Activated naive CD4-positive, alpha-beta T cell treated with anti-CD3 and anti-CD28 coated beads for 36 hours (primary cell): ENCODE data around the gene KNDC1. TPM values are rescaled to one million over a fixed set of nuclear protein-coding genes. Genes with fewer than 3 reads are reported as not detected.

Experiments used
- CTCF ChIA-PET: fragments of 350-600 bp; sonication (Branson Sonifier 250); formaldehyde crosslinking; loops from one replicate; lab custom pipeline; 2021; ENCODE audit warnings: antibody characterized with exemption; lab: Charles Lee
- DNase-seq: peaks from one replicate; pipeline ENCODE4 v3.0.0-alpha.2; 2020
- H3K27ac Mint-ChIP-seq: one replicate; pipeline ENCODE4 v1.8.0; 2021; ENCODE audit warnings: mild to moderate bottlenecking, mixed read lengths
- H3K27me3 Mint-ChIP-seq: one replicate; pipeline ENCODE4 v1.8.0; 2021; ENCODE audit warnings: low read depth, mixed read lengths
- H3K36me3 Mint-ChIP-seq: one replicate; pipeline ENCODE4 v1.8.0; 2021; ENCODE audit warnings: low read depth, mixed read lengths
- H3K4me1 Mint-ChIP-seq: one replicate; pipeline ENCODE4 v1.8.0; 2021; ENCODE audit warnings: low read depth, mixed read lengths
- H3K4me3 Mint-ChIP-seq: one replicate; pipeline ENCODE4 v1.8.0; 2021; ENCODE audit warnings: mild to moderate bottlenecking, moderate library complexity, mixed read lengths
- H3K9me3 Mint-ChIP-seq: one replicate; pipeline ENCODE4 v1.8.0; 2021; ENCODE audit warnings: mixed read lengths
- intact Hi-C: fragments of 100-400 bp; cut with micrococcal nuclease; formaldehyde crosslinking; loops from one replicate; pipeline ENCODE4 v1.15.1; 2023
- total RNA-seq, 2 experiments: library from RNA; stranded (reverse); gene quantifications; one replicate each; pipeline ENCODE4 v1.2.3, GENCODE V29; 2021

Gene KNDC1
- total RNA-seq, 2 experiments from 2014 or later: not detected

GRCh38 chr10:133201948-133202725 is 42.1 kb downstream of the KNDC1 start:
- CTCF ChIA-PET: no interaction called here
- Mint-ChIP-seq H3K36me3 (no peaks in the 10 kb centered on the region), H3K9me3 (no peaks in the 10 kb centered on the region), H3K27ac (no peak overlapping the region), H3K4me3 (no peak overlapping the region), H3K4me1 (no peaks in the 10 kb centered on the region), H3K27me3 (no peaks in the 10 kb centered on the region)
- DNase-seq: no peak
- intact Hi-C loops: no loop called here

- CTCF ChIA-PET: no interaction called here
- Mint-ChIP-seq H3K9me3 (no peaks in the 10 kb centered on the region), H3K27ac (no peak overlapping the region), H3K4me1 (no peaks in the 10 kb centered on the region), H3K27me3 (no peaks in the 10 kb centered on the region), H3K4me3 (no peak overlapping the region), H3K36me3 (no peaks in the 10 kb centered on the region)
- DNase-seq: no peak
- intact Hi-C loops: no loop called here
Observed at GRCh38 chr10:133202778-133203651, 43.0 kb downstream of the KNDC1 start.

- Mint-ChIP-seq H3K4me1 (no peaks in the 10 kb centered on the region), H3K27ac (no peak overlapping the region), H3K9me3 (no peaks in the 10 kb centered on the region), H3K36me3 (no peaks in the 10 kb centered on the region), H3K4me3 (no peak overlapping the region), H3K27me3 (no peaks in the 10 kb centered on the region)
- CTCF ChIA-PET: interaction anchor here (0.5 kb wide), 1 partner anchor 108 kb away, joined by 4 read pairs; no protein-coding TSS in a partner anchor
- intact Hi-C loops: no loop called here
- no peak for DNase-seq
Observed at GRCh38 chr10:133203652-133204195, 43.7 kb downstream of the KNDC1 start.

- CTCF ChIA-PET: interaction anchor here (0.5 kb wide), 1 partner anchor 107 kb away, joined by 4 read pairs; no protein-coding TSS in a partner anchor
- H3K9me3 Mint-ChIP-seq: no peaks in the 10 kb centered on the region
- intact Hi-C loops: no loop called here
- H3K4me3 Mint-ChIP-seq: no peak overlapping the region
- no peaks in the 10 kb centered on the region for H3K4me1 Mint-ChIP-seq
- no peak for DNase-seq
- H3K27ac Mint-ChIP-seq: no peak overlapping the region
- no peaks in the 10 kb centered on the region for H3K27me3 Mint-ChIP-seq
- no peaks in the 10 kb centered on the region for H3K36me3 Mint-ChIP-seq
Observed at GRCh38 chr10:133204226-133205015, 44.4 kb downstream of the KNDC1 start.

GRCh38 chr10:133205146-133205545 is 45.1 kb downstream of the KNDC1 start:
- intact Hi-C loops: no loop called here
- Mint-ChIP-seq H3K27me3 (no peaks in the 10 kb centered on the region), H3K27ac (no peak overlapping the region), H3K9me3 (no peaks in the 10 kb centered on the region), H3K4me1 (no peaks in the 10 kb centered on the region), H3K4me3 (no peak overlapping the region), H3K36me3 (no peaks in the 10 kb centered on the region)
- CTCF ChIA-PET: no interaction called here
- DNase-seq: no peak

- DNase-seq: no peak
- Mint-ChIP-seq H3K27me3 (no peaks in the 10 kb centered on the region), H3K4me3 (no peak overlapping the region), H3K36me3 (no peaks in the 10 kb centered on the region), H3K9me3 (no peaks in the 10 kb centered on the region), H3K27ac (no peak overlapping the region), H3K4me1 (peaks cover 4% of the 10 kb centered on the region)
- intact Hi-C loops: no loop called here
- CTCF ChIA-PET: no interaction called here
Observed at GRCh38 chr10:133206356-133207040, 46.5 kb downstream of the KNDC1 start.

GRCh38 chr10:133207041-133207600 is 47.1 kb downstream of the KNDC1 start:
- no peak for DNase-seq
- Mint-ChIP-seq H3K4me3 (no peak overlapping the region), H3K4me1 (peaks cover 4% of the 10 kb centered on the region), H3K27ac (no peak overlapping the region), H3K36me3 (no peaks in the 10 kb centered on the region), H3K9me3 (no peaks in the 10 kb centered on the region), H3K27me3 (no peaks in the 10 kb centered on the region)
- intact Hi-C loops: no loop called here
- CTCF ChIA-PET: no interaction called here

- H3K27me3 Mint-ChIP-seq: no peaks in the 10 kb centered on the region
- no peak for DNase-seq
- H3K27ac Mint-ChIP-seq: no peak overlapping the region
- no peaks in the 10 kb centered on the region for H3K9me3 Mint-ChIP-seq
- intact Hi-C loops: no loop called here
- CTCF ChIA-PET: no interaction called here
- no peaks in the 10 kb centered on the region for H3K36me3 Mint-ChIP-seq
- H3K4me3 Mint-ChIP-seq: no peak overlapping the region
- peaks cover 4% of the 10 kb centered on the region for H3K4me1 Mint-ChIP-seq
Observed at GRCh38 chr10:133207627-133208026, 47.6 kb downstream of the KNDC1 start.

- Mint-ChIP-seq H3K27ac (no peak overlapping the region), H3K9me3 (no peaks in the 10 kb centered on the region), H3K4me3 (no peak overlapping the region), H3K36me3 (no peaks in the 10 kb centered on the region), H3K27me3 (no peaks in the 10 kb centered on the region), H3K4me1 (peaks cover 4% of the 10 kb centered on the region)
- intact Hi-C loops: no loop called here
- CTCF ChIA-PET: no interaction called here
- no peak for DNase-seq
Observed at GRCh38 chr10:133208466-133208865, 48.4 kb downstream of the KNDC1 start.

- CTCF ChIA-PET: no interaction called here
- no peak for DNase-seq
- no peak overlapping the region for H3K4me3 Mint-ChIP-seq
- intact Hi-C loops: no loop called here
- H3K27ac Mint-ChIP-seq: no peak overlapping the region
- no peaks in the 10 kb centered on the region for H3K36me3 Mint-ChIP-seq
- H3K4me1 Mint-ChIP-seq: peaks cover 4% of the 10 kb centered on the region
- H3K9me3 Mint-ChIP-seq: no peaks in the 10 kb centered on the region
- H3K27me3 Mint-ChIP-seq: no peaks in the 10 kb centered on the region
Observed at GRCh38 chr10:133209117-133209516, 49.1 kb downstream of the KNDC1 start.

- no peaks in the 10 kb centered on the region for H3K36me3 Mint-ChIP-seq
- CTCF ChIA-PET: no interaction called here
- intact Hi-C loops: no loop called here
- H3K4me1 Mint-ChIP-seq: peaks cover 4% of the 10 kb centered on the region
- no peaks in the 10 kb centered on the region for H3K27me3 Mint-ChIP-seq
- H3K27ac Mint-ChIP-seq: no peak overlapping the region
- H3K9me3 Mint-ChIP-seq: no peaks in the 10 kb centered on the region
- no peak overlapping the region for H3K4me3 Mint-ChIP-seq
- DNase-seq: no peak
Observed at GRCh38 chr10:133209641-133210040, 49.6 kb downstream of the KNDC1 start.
